ENCODE data around the gene LAT.

- TF ChIP-seq CTCF (IDR thresholded peaks at IDR 0.05) (no peak), POLR2AphosphoS5 (IDR thresholded peaks at IDR 0.05) (no peak), POLR2A (IDR thresholded peaks at IDR 0.05) (no peak)
Observed at GRCh38 chr16:29024278-29024677, 39.4 kb downstream of the LAT start.
